SK-N-SH (cell line): ENCODE results near the gene MMD2. TPM values are rescaled to one million over a fixed set of nuclear protein-coding genes. Genes with fewer than 3 reads are reported as not detected.

Experiments used
- CTCF ChIA-PET: fragments of 300-600, 350-600 bp; formaldehyde crosslinking; extraction: SDS; loops from one replicate; lab custom pipeline; 2021; lab: Yijun Ruan, JAX
- POLR2A ChIA-PET: fragments of 350-600 bp; sonication (Branson Sonifier 250); formaldehyde crosslinking; extraction: SDS; loops from one replicate; lab custom pipeline; 2020; ENCODE audit warnings: antibody characterized with exemption, inconsistent platforms; lab: Yijun Ruan, JAX
- DNase-seq: peaks from one replicate; pipeline ENCODE4 v3.0.0; 2012
- H2AFZ ChIP-seq: fragments of 200-600 bp; sonication (generic); 2 replicates; pipeline ENCODE4 v1.8.1; 2016; ENCODE audit warnings: antibody characterized with exemption, mild to moderate bottlenecking, low read depth
- H3F3A ChIP-seq: fragments of 200-600 bp; sonication (generic); replicated peaks from 2 replicates; pipeline ENCODE3; 2016; ENCODE audit warnings: antibody characterized with exemption, mild to moderate bottlenecking; ENCODE audit not compliant: insufficient read depth
- H3K27ac ChIP-seq, 2 experiments: fragments of 200-500 bp in 1 of 2; fragments of 200-600 bp in 1 of 2; sonication (Bioruptor generic) in 1 of 2; sonication (generic), shearing (Covaris generic) in 1 of 2; 2 replicates each; pipeline versions ENCODE4 v1.5.1 to v1.6.1; 2014 to 2016; ENCODE audit warnings: low read depth in 2 of 2, inconsistent platforms in 1 of 2, low read length in 1 of 2, mild to moderate bottlenecking in 1 of 2, mixed read lengths in 1 of 2
- H3K27me3 ChIP-seq: fragments of 200-600 bp; sonication (generic), shearing (Covaris generic); 2 replicates; pipeline ENCODE4 v1.6.1; 2016; ENCODE audit warnings: mixed run types; ENCODE audit not compliant: insufficient read depth
- H3K36me3 ChIP-seq, 2 experiments: fragments of 200-500 bp in 1 of 2; fragments of 200-600 bp in 1 of 2; sonication (Bioruptor generic) in 1 of 2; sonication (generic) in 1 of 2; replicated peaks in 1 of 2; 2 replicates each; pipeline versions ENCODE3 to v1.5.1; 2014 to 2016; ENCODE audit warnings: low read length in 1 of 2, mild to moderate bottlenecking in 1 of 2; ENCODE audit not compliant: insufficient read depth in 2 of 2, control insufficient read depth in 1 of 2
- H3K4me1 ChIP-seq, 2 experiments: fragments of 200-500 bp in 1 of 2; fragments of 200-600 bp in 1 of 2; sonication (Bioruptor generic) in 1 of 2; sonication (generic), shearing (Covaris generic) in 1 of 2; 2 replicates each; pipeline versions ENCODE4 v1.5.1 to v1.6.1; 2014 to 2016; ENCODE audit warnings: low read depth in 1 of 2, low read length in 1 of 2, mixed run types in 1 of 2; ENCODE audit not compliant: insufficient read depth in 2 of 2, control insufficient read depth in 1 of 2
- H3K4me2 ChIP-seq: fragments of 200-600 bp; sonication (generic), shearing (Covaris generic); 2 replicates; pipeline ENCODE4 v1.6.1; 2017; ENCODE audit warnings: mixed run types
- H3K4me3 ChIP-seq, 2 experiments: fragments of 200-500 bp in 1 of 2; fragments of 200-600 bp in 1 of 2; sonication (Bioruptor generic) in 1 of 2; sonication (generic), shearing (Covaris generic) in 1 of 2; 2 replicates each; pipeline versions ENCODE4 v1.5.1 to v1.8.1; 2014 to 2016; ENCODE audit warnings: low read depth in 2 of 2, inconsistent platforms in 1 of 2, low read length in 1 of 2, mild to moderate bottlenecking in 1 of 2, mixed read lengths in 1 of 2, moderate library complexity in 1 of 2
- H3K79me2 ChIP-seq: fragments of 200-600 bp; sonication (generic); 2 replicates; pipeline ENCODE4 v1.8.1; 2017; ENCODE audit warnings: mild to moderate bottlenecking; ENCODE audit not compliant: insufficient read depth
- H3K9ac ChIP-seq: fragments of 200-600 bp; sonication (generic); 2 replicates; pipeline ENCODE4 v1.6.1; 2017; ENCODE audit warnings: mixed run types
- H3K9me2 ChIP-seq: fragments of 200-600 bp; sonication (generic); 2 replicates; pipeline ENCODE4 v1.6.1; 2017; ENCODE audit warnings: mixed run types
- H3K9me3 ChIP-seq: fragments of 200-600 bp; sonication (generic); 2 replicates; pipeline ENCODE4 v1.6.1; 2017; ENCODE audit warnings: mixed run types, mild to moderate bottlenecking, moderate library complexity
- H4K20me1 ChIP-seq: fragments of 200-600 bp; sonication (generic); 2 replicates; pipeline ENCODE4 v1.6.1; 2017; ENCODE audit warnings: mild to moderate bottlenecking, mixed run types; ENCODE audit not compliant: insufficient read depth
- EZH2phosphoT487 ChIP-seq: fragments of 200-600 bp; sonication (generic); IDR thresholded peaks from 2 replicates; pipeline ENCODE4 v1.6.1; 2017; ENCODE audit warnings: low read depth, mixed run types, mild to moderate bottlenecking, antibody characterized with exemption, moderate library complexity, borderline replicate concordance
- FOSL2 ChIP-seq: IDR thresholded peaks from 2 replicates; pipeline ENCODE4 v1.4.0; 2012; ENCODE audit warnings: low read depth, mild to moderate bottlenecking, moderate library complexity, borderline replicate concordance
- FOXJ3 ChIP-seq: sonication (generic); formaldehyde crosslinking; IDR thresholded peaks from 2 replicates; pipeline ENCODE4 v1.5.1; 2020; ENCODE audit warnings: mild to moderate bottlenecking, missing genetic modification reagents
- FOXM1 ChIP-seq: IDR thresholded peaks from 2 replicates; pipeline ENCODE4 v1.4.0; 2012; ENCODE audit warnings: low read depth, mild to moderate bottlenecking
- GATA2 ChIP-seq: sonication (generic); formaldehyde crosslinking; IDR thresholded peaks from 2 replicates; pipeline ENCODE4 v1.5.0; 2020; ENCODE audit warnings: mild to moderate bottlenecking, missing genetic modification reagents
- JUND ChIP-seq: IDR thresholded peaks from 2 replicates; pipeline ENCODE4 v1.4.0; 2012
- MXI1 ChIP-seq: IDR thresholded peaks from 2 replicates; pipeline ENCODE4 v1.6.1; 2012; ENCODE audit warnings: mild to moderate bottlenecking, low read depth, low read length, improper control_type of control experiment
- NFIC ChIP-seq: IDR thresholded peaks from 2 replicates; pipeline ENCODE4 v1.4.0; 2012; ENCODE audit warnings: borderline replicate concordance
- PBX3 ChIP-seq: IDR thresholded peaks from 2 replicates; pipeline ENCODE4; 2012
- SMC3 ChIP-seq: IDR thresholded peaks from 2 replicates; pipeline ENCODE4 v1.6.1; 2012; ENCODE audit warnings: low read depth, low read length, improper control_type of control experiment
- TAF1 ChIP-seq: IDR thresholded peaks from 2 replicates; pipeline ENCODE4 v1.6.1; 2012; ENCODE audit warnings: low read depth, mild to moderate bottlenecking, low read length, moderate library complexity, borderline replicate concordance
- USF1 ChIP-seq: IDR thresholded peaks from 2 replicates; pipeline ENCODE4 v1.4.0; 2012; ENCODE audit warnings: low read depth, borderline replicate concordance
- WGBS: methylation state at CpG from one replicate; pipeline ENCODE4 v1.1.6; 2017; ENCODE audit warnings: low lambda C conversion rate; 5-methylcytosine and 5-hydroxymethylcytosine counted together
- polyA plus RNA-seq, 3 experiments: library from polyadenylated mRNA; depleted of rRNA; stranded (reverse); fragments of >200 nt; gene quantifications; 2 replicates each; pipeline ENCODE4 v1.2.3, GENCODE V29; 2012
- TF ChIP-seq, protein P1 (sequence below): fragments of 150-350 bp; IDR thresholded peaks from 2 replicates; pipeline ENCODE4 v1.6.1; 2016; ENCODE audit warnings: mild to moderate bottlenecking, low read depth, low read length
- TF ChIP-seq, protein P2 (sequence below): IDR thresholded peaks from 2 replicates; pipeline ENCODE4 v1.4.0; 2012; ENCODE audit warnings: low read depth

Gene MMD2
- polyA plus RNA-seq, 1 of the 3 experiments (the other 2 are of a cell fraction), result not detected

GRCh38 chr7:4871056-4871680 lies 87.8 kb downstream of the MMD2 start:
- H3K79me2 ChIP-seq, result no peaks in the 10 kb centered on the region
- peak overlapping the region in 1 of 2 experiments; percentile 85; a peak in 2 of 4 replicates for H3K27ac ChIP-seq
- peaks cover 0 to 3% of the 10 kb centered on the region in 2 experiments for H3K36me3 ChIP-seq
- H2AFZ ChIP-seq, result no peak overlapping the region
- H3K4me2 ChIP-seq, result no peak overlapping the region
- H3K4me3 ChIP-seq, result no peak overlapping the region
- H3K9me3 ChIP-seq, result no peaks in the 10 kb centered on the region
- H3K9me2 ChIP-seq, result no peaks in the 10 kb centered on the region
- peak; percentile 57 for DNase-seq
- ChIA-PET POLR2A (interaction anchor here (1.6 to 4.1 kb wide), 2 partner anchors 12 to 15 kb away, joined by 8 to 30 read pairs; partner anchors contain the start of gene RADIL), CTCF (interaction anchor here (1.0 to 21.4 kb wide), 5 partner anchors 12 to 214 kb away, joined by 4 to 645 read pairs (median 8); partner anchors contain the start of genes PAPOLB and RADIL)
- no peaks in the 10 kb centered on the region for H4K20me1 ChIP-seq
- no peak for TF ChIP-seq PBX3
- no peak for TF ChIP-seq FOSL2
- TF ChIP-seq FOXM1, result no peak
- TF ChIP-seq EZH2phosphoT487, result no peak
- TF ChIP-seq FOXJ3, result no peak
- no peak for TF ChIP-seq GATA2 (CRISPR knock-in tag)
- no peak for TF ChIP-seq JUND
- no peak for TF ChIP-seq USF1
- TF ChIP-seq NFIC, result no peak
- TF ChIP-seq SMC3, result no peak
- TF ChIP-seq, protein P1, sequence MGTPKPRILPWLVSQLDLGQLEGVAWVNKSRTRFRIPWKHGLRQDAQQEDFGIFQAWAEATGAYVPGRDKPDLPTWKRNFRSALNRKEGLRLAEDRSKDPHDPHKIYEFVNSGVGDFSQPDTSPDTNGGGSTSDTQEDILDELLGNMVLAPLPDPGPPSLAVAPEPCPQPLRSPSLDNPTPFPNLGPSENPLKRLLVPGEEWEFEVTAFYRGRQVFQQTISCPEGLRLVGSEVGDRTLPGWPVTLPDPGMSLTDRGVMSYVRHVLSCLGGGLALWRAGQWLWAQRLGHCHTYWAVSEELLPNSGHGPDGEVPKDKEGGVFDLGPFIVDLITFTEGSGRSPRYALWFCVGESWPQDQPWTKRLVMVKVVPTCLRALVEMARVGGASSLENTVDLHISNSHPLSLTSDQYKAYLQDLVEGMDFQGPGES, result no peak
- no peak for TF ChIP-seq MXI1
- TF ChIP-seq, protein P2, sequence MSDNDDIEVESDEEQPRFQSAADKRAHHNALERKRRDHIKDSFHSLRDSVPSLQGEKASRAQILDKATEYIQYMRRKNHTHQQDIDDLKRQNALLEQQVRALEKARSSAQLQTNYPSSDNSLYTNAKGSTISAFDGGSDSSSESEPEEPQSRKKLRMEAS, result no peak
- TF ChIP-seq TAF1, result no peak
- WGBS, result 93% methylated on average over 23 of the region's 23 CpGs
- H3K4me1 ChIP-seq, result peaks cover 0 to 36% of the 10 kb centered on the region in 2 experiments; a peak in 1 of 4 replicates
- H3K9ac ChIP-seq, result no peak overlapping the region
- H3K27me3 ChIP-seq, result no peaks in the 10 kb centered on the region
- H3F3A ChIP-seq, result no peaks in the 10 kb centered on the region
